ENCODE data around the gene FRYL. TPM values are rescaled to one million over a fixed set of nuclear protein-coding genes. Genes with fewer than 3 reads are reported as not detected.

The FRYL gene
- polyA plus RNA-seq, 3 donors = 10.8 to 15.8 (median 14.4) TPM

- Histone ChIP-seq H3K9me3 (replicated peaks in 1 of 2; ENCODE audit: control insufficient read depth in 1 of 2, insufficient read depth in 1 of 2, low read length in 2 of 2) (no peaks in the 10 kb centered on the region), H3K27ac (ENCODE audit: low read depth in 1 of 2, low read length in 2 of 2) (peak overlapping the region in 1 of 2 donors; percentile 12), H3K4me3 (replicated peaks in 1 of 3; ENCODE audit: low read depth in 2 of 3, low read length in 3 of 3) (no peak overlapping the region), H2AFZ (ENCODE audit: insufficient read depth, low read depth, low read length, poor library complexity, severe bottlenecking) (no peak overlapping the region), H3K36me3 (replicated peaks in 1 of 2; ENCODE audit: control insufficient read depth in 1 of 2, insufficient read depth in 2 of 2, low read length in 2 of 2) (peaks cover 2 to 18% of the 10 kb centered on the region in 2 donors), H3K4me2 (replicated peaks; ENCODE audit: extremely low read depth, low read length, poor library complexity, severe bottlenecking) (no peak overlapping the region), H4K20me1 (ENCODE audit: insufficient read depth, low read length) (peaks cover 52% of the 10 kb centered on the region), H3K27me3 (ENCODE audit: control insufficient read depth in 2 of 2, insufficient read depth in 2 of 2, low read length in 2 of 2) (no peaks in the 10 kb centered on the region), H3K9ac (ENCODE audit: insufficient read depth, low read length, poor library complexity, severe bottlenecking) (no peak overlapping the region), H3K4me1 (ENCODE audit: control insufficient read depth in 1 of 2, insufficient read depth in 2 of 2, low read length in 2 of 2) (peaks cover 11 to 16% of the 10 kb centered on the region in 2 donors), H3K79me2 (ENCODE audit: insufficient read depth, low read length) (peaks cover 28% of the 10 kb centered on the region)
- 100% methylated on average over 1 of the region's 3 CpGs for WGBS (ENCODE audit: insufficient coverage)
- Mint-ChIP-seq H3K36me3 (peaks cover 1 to 8% of the 10 kb centered on the region in 2 donors), H3K27me3 (ENCODE audit: low read depth in 3 of 3) (no peaks in the 10 kb centered on the region), H3K9me3 (peaks cover 0 to 3% (median 0%) of the 10 kb centered on the region in 7 donors), H3K4me3 (no peak overlapping the region), H3K27ac (peak overlapping the region in 1 of 7 donors; percentile 30), H3K4me1 (peaks cover 4% of the 10 kb centered on the region)
- peak; percentile 3 to 42 (median 5) for DNase-seq
- TF ChIP-seq CTCF (IDR thresholded peaks at IDR 0.05) = no peak
- intact Hi-C loops (cut with micrococcal nuclease) = no loop called here
Measured at GRCh38 chr4:48635310-48635709, 144.8 kb downstream of the FRYL start.

- H3K27me3 Mint-ChIP-seq (ENCODE audit: low read depth in 3 of 3) = no peaks in the 10 kb centered on the region
- DNase-seq = no peak
- no peak overlapping the region for H3K4me2 ChIP-seq (replicated peaks; ENCODE audit: extremely low read depth, low read length, poor library complexity, severe bottlenecking)
- H3K4me3 ChIP-seq (replicated peaks in 1 of 3; ENCODE audit: low read depth in 2 of 3, low read length in 3 of 3) = no peak overlapping the region
- peaks cover 2 to 18% of the 10 kb centered on the region in 2 donors for H3K36me3 ChIP-seq (replicated peaks in 1 of 2; ENCODE audit: control insufficient read depth in 1 of 2, insufficient read depth in 2 of 2, low read length in 2 of 2)
- peaks cover 11 to 16% of the 10 kb centered on the region in 2 donors for H3K4me1 ChIP-seq (ENCODE audit: control insufficient read depth in 1 of 2, insufficient read depth in 2 of 2, low read length in 2 of 2)
- intact Hi-C loops (cut with micrococcal nuclease) = no loop called here
- H3K9me3 ChIP-seq (replicated peaks in 1 of 2; ENCODE audit: control insufficient read depth in 1 of 2, insufficient read depth in 1 of 2, low read length in 2 of 2) = no peaks in the 10 kb centered on the region
- no peaks in the 10 kb centered on the region for H3K27me3 ChIP-seq (ENCODE audit: control insufficient read depth in 2 of 2, insufficient read depth in 2 of 2, low read length in 2 of 2)
- no peak overlapping the region for H3K27ac Mint-ChIP-seq
- peaks cover 4% of the 10 kb centered on the region for H3K4me1 Mint-ChIP-seq
- H3K4me3 Mint-ChIP-seq = no peak overlapping the region
- H4K20me1 ChIP-seq (ENCODE audit: insufficient read depth, low read length) = peaks cover 47% of the 10 kb centered on the region
- no peak overlapping the region for H3K9ac ChIP-seq (ENCODE audit: insufficient read depth, low read length, poor library complexity, severe bottlenecking)
- TF ChIP-seq CTCF (IDR thresholded peaks at IDR 0.05) = no peak
- WGBS (ENCODE audit: insufficient coverage) = 40% methylated on average over 1 of the region's 2 CpGs
- peaks cover 22% of the 10 kb centered on the region for H3K79me2 ChIP-seq (ENCODE audit: insufficient read depth, low read length)
- H3K36me3 Mint-ChIP-seq = peaks cover 3 to 8% of the 10 kb centered on the region in 2 donors
- peaks cover 0 to 3% (median 0%) of the 10 kb centered on the region in 7 donors for H3K9me3 Mint-ChIP-seq
- H3K27ac ChIP-seq (ENCODE audit: low read depth in 1 of 2, low read length in 2 of 2) = peak overlapping the region in 1 of 2 donors; percentile 12
- no peak overlapping the region for H2AFZ ChIP-seq (ENCODE audit: insufficient read depth, low read depth, low read length, poor library complexity, severe bottlenecking)
Measured at GRCh38 chr4:48634688-48635308, 145.3 kb downstream of the FRYL start.

All from CD14-positive monocyte (primary cell).